Measurements from ENCODE around the gene TTI1.

DNA sequence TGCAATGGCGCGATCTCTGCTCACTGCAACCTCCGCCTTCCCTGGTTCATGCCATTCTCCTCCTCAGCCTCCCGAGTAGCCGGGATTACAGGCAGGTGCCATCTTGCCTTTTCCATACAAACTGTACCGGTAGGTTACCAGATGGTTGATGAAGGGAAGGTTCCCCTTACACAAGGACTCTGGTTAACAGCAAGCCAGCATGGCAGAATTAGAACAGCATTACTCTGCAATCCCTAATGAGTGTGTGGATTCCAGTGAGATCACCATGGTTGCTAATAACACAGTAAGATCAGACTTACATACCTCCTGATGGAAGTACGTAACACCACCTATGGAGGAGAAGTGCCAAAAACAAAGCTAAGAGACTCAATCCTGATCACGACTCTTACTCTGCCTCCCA lies 51.7 kb downstream of the TTI1 start:
- TF ChIP-seq POLR2AphosphoS5 (IDR thresholded peaks at IDR 0.05; ENCODE audit: low read depth, low read length) (no peak), TAF1 (IDR thresholded peaks at IDR 0.05; ENCODE audit: borderline replicate concordance, low read depth, low read length) (no peak)

Measured in GM12892 (cell line).